Peyer's patch (tissue), 4 donors: ENCODE data around the gene TPTE.
"Not testable (repeated sequence)": the region's sequence is repeated elsewhere in the genome, so short reads cannot be mapped to it uniquely, and the experiment has no call there.

Experiments used
- CTCF ChIP-seq, 6 experiments: fragments of 450-650 bp in 4 of 6; fragments of 200-600 bp in 2 of 6; sonication (generic) in 1 of 6; IDR thresholded peaks; one replicate each; pipeline ENCODE4 v1.5.1; 2017 to 2019; ENCODE audit warnings: antibody characterized with exemption in 6 of 6, mild to moderate bottlenecking in 3 of 6, moderate library complexity in 1 of 6
- POLR2A ChIP-seq, 2 donors: fragments of 450-650 bp; IDR thresholded peaks; one replicate each; pipeline ENCODE4 v1.5.1; 2017; ENCODE audit warnings: antibody characterized with exemption in 2 of 2, mild to moderate bottlenecking in 2 of 2, moderate library complexity in 2 of 2

- TF ChIP-seq CTCF, POLR2A (IDR thresholded peaks at IDR 0.05): not testable (repeated sequence)
Measured at GRCh38 chr21:10570803-10571202, 49.4 kb downstream of the TPTE start.
